ENCODE measurements around the gene PTTG1IP.

PTTG1IP gene

GRCh38 chr21:44907966-44908895, 34.7 kb upstream of the PTTG1IP start:
- DNase-seq (ENCODE audit: low read depth): no peak
- TF ChIP-seq CTCF (IDR thresholded peaks at IDR 0.05; ENCODE audit: low read depth, low read length, missing control alignments): no peak
- no peak overlapping the region for H3K4me3 ChIP-seq (ENCODE audit: low read depth, low read length)
- in situ Hi-C loops (cut with HindIII; ENCODE audit: low sequenced_read_pairs): no loop called here

GRCh38 chr21:44907225-44907965, 33.9 kb upstream of the PTTG1IP start:
- no peak overlapping the region for H3K4me3 ChIP-seq (ENCODE audit: low read depth, low read length)

DNA sequence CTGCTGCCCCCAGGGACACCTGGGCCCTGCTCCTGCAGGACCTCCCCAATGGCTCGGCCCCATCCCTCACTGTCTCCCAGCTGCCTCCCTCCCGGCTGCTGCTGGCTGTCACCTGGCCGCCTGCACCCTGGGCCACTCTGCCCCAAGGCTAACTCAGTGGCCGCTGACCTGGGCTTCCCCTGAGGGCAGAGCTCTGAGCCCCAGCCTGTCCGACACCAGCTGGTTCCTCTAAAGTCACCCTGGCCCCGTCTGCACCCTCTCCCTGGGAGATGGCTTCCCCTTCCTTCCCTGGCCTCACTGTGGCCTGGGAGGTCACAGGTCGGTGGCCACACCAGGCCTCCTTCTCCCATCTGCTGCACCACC, 32.2 kb upstream of the PTTG1IP start:
- in situ Hi-C loops (cut with HindIII; ENCODE audit: low sequenced_read_pairs): no loop called here
- DNase-seq (ENCODE audit: low read depth): no peak

More at GRCh38 chr21:44907225-44907965, 33.9 kb upstream of the PTTG1IP start:
- in situ Hi-C loops (cut with HindIII; ENCODE audit: low sequenced_read_pairs): no loop called here
- TF ChIP-seq CTCF (IDR thresholded peaks at IDR 0.05; ENCODE audit: low read depth, low read length, missing control alignments): no peak
- DNase-seq (ENCODE audit: low read depth): no peak

GRCh38 chr21:44905016-44905727, 31.7 kb upstream of the PTTG1IP start:
- DNase-seq (ENCODE audit: low read depth): no peak
- no peak overlapping the region for H3K4me3 ChIP-seq (ENCODE audit: low read depth, low read length)
- in situ Hi-C loops (cut with HindIII; ENCODE audit: low sequenced_read_pairs): no loop called here
- no peak for TF ChIP-seq CTCF (IDR thresholded peaks at IDR 0.05; ENCODE audit: low read depth, low read length, missing control alignments)

More for the DNA sequence above, 32.2 kb upstream of the PTTG1IP start:
- no peak overlapping the region for H3K4me3 ChIP-seq (ENCODE audit: low read depth, low read length)
- no peak for TF ChIP-seq CTCF (IDR thresholded peaks at IDR 0.05; ENCODE audit: low read depth, low read length, missing control alignments)

DNA sequence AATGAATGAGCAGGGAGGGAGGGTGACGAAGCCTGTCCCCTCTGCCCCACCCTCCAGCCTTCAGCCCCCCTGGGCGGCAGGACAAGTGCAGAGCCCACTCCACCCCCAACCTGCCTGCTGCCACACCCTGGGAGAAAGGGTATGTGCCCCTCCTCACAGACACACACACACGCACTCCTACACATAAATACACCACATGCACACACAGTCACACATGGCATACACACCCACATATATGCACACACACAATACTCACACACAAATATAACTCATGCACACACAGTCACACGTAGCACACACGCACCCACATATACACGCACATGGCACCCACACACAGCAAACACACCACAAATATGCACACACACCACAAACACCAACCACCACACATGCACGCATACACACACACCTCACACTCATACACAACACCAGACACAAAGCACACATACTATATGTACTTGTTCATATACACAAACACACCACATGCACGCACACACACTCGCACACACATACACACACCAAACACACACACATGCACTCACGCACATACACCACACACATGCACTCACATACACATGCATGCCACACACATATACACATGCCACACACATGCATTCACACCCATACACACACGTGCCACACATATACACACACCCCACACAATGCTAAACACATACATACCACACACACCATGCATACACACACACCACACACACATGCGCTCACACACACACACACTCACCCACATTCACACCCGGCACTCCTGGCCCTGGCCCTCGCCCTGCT, 30.8 kb upstream of the PTTG1IP start:
- H3K4me3 ChIP-seq (ENCODE audit: low read depth, low read length): no peak overlapping the region
- in situ Hi-C loops (cut with HindIII; ENCODE audit: low sequenced_read_pairs): no loop called here
- DNase-seq (ENCODE audit: low read depth): no peak
- TF ChIP-seq CTCF (IDR thresholded peaks at IDR 0.05; ENCODE audit: low read depth, low read length, missing control alignments): no peak
